GM19372 (cell line): ENCODE results near the gene SHC4.
A peak's percentile ranks its signal among the peaks of the same experiment; 100 is the strongest.

Experiments
- ATAC-seq: cut with Tn5 transposase; IDR thresholded peaks from one replicate; pipeline ENCODE4 v1.9.1; 2021; ENCODE audit warnings: mild to moderate bottlenecking, low read depth, moderate library complexity; ENCODE audit not compliant: unreplicated experiment

SHC4 gene, protein sequence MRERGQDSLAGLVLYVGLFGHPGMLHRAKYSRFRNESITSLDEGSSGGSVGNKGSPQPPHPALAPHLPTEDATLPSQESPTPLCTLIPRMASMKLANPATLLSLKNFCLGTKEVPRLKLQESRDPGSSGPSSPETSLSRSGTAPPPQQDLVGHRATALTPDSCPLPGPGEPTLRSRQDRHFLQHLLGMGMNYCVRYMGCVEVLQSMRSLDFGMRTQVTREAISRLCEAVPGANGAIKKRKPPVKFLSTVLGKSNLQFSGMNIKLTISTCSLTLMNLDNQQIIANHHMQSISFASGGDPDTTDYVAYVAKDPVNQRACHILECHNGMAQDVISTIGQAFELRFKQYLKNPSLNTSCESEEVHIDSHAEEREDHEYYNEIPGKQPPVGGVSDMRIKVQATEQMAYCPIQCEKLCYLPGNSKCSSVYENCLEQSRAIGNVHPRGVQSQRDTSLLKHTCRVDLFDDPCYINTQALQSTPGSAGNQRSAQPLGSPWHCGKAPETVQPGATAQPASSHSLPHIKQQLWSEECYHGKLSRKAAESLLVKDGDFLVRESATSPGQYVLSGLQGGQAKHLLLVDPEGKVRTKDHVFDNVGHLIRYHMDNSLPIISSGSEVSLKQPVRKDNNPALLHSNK

DNA sequence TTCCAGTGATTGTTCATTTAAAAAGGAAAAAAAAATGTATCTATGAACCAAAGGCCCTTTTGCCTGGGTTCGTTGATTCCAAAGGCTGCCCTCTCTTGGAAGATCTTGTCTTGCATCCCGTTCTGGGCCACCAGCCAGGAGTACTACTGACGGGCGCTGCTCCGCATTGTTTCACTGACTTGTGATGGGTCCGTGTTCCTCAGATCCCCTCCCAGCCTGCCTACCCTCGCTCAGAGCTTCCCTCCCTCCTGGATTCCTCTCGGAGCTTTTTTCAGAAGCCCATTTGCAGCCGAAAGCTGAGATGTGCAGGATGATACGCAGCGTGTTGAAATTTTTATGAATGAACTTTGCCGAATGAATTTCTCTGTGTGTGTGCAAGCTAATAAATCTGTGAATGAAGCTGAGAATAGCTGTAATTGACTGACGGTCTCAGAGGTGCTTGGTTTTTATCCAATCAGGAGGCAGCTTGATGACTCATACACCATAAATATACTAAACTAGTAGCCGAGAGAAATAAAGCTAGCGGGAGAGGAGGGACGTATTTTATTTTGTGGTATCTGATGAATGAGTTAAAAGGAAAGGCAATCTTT is at the start of gene SHC4:
Gene SHC4, minus strand, starts transcription at position 396 of the 590 bp plus-strand sequence. CDS start 904 bp downstream, outside the sequence.
- ATAC-seq = peak; percentile 43

DNA sequence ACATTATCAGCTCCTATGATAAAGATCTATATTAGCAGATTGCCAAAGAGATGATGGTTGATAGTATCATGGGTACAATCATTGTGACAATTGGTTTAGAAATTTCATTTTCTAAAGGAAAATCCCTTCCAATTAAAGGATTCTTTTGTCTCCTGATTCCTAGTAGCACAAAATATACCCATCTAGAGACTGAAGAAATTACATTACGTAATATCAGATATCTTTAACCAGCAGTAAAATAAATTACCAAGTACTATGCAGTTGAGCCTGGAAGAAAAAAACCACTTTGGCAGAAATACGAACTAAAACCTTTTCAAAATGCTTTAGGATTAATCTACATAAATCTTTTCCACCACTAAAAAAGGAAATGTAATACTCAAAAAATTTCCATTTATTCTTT is 35.6 kb upstream of the SHC4 start:
- ATAC-seq = no peak

DNA sequence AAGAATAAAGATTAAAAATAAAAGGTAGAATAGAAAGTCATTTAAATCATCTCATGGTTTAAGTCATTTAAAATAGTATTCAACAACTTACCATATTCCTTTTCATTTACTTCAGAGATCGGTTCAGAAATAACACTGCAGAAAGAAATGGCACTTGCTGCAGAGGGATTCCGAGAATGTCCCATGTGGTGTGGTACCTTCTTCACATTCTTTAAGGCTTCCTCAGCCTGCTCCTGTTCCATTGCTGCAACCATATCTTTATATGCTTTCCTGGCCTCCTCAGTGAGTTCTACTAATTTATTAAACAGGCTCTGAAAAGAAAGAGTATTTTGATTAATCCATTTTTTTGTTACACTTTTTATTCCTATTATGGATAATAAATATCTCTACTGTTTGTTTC is 32.6 kb upstream of the SHC4 start:
- ATAC-seq = no peak

DNA sequence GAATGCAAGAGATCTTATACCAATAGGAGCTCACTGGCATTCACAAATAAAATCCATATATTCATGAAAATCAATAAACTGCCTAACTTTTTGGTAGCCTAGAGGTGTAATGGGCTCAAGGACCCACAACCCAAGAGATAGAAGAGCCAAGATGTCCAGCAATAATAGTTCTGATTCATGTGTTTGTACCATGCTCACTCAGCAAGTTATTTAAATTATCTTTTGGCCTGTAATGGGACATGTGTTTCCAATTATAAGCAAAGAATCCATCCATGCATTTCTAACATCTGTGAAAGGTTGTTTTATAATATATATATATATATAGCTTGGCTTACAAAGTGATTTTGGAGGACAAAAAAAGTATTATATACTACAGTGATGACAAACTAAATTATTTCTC is 29.7 kb upstream of the SHC4 start:
- ATAC-seq = no peak

DNA sequence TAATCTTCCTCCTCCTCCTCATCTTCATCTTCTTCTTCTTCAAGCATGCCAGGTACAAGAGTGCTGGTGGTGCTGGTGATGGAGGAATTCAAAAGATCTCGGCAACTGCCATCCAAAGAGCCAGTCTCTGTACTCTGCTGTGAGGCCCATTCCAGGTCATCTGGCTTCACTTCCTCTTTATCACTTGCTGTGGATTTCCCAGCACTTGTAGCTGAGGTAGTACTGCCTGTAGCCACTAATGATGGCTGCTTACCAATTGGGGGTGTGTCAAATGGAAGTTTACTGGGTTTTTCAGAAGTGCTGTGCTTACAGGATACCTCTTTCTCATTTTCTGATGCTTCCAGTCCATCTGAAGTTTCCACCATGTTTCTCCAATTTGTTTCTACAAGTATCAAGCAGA is 28.8 kb upstream of the SHC4 start:
- ATAC-seq = peak; percentile 92

DNA sequence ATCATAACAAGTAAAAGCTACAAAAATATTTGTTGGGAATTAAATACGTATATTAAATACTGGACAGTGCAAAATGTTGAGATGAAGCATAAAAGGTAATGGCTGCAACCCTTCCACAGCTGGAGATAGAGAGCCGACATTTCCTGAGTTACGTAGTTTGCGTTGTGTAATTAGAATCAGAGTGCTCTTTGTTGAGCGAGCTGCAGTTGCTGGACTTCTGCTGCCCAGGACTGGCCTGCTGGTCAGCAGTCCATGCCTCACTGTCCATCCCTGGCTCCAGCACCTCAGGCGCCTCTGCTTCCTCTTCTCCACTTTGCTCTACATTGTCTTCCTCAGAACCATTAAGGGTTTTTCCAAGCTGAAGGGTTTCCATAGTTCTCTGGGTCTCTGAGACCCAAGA is 28.4 kb upstream of the SHC4 start:
- peak; percentile 24 for ATAC-seq

DNA sequence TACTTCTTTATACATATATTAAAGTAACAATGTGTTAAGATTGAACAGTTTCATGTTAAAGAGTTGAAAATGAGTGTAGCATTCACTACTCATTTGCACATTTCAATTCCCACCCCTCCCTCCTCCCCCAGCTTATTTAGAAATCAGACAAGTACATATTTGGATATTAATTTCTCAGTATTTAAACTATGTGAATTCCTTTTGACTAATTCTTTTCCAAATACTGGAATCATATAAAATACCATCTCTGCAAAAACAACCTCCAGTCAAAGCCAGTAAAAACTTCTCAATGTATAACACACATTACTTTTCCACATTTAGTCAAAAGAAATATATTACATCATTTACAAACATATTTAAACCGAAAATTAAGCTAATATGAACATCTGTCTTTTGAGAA is 25.5 kb upstream of the SHC4 start:
- no peak for ATAC-seq

DNA sequence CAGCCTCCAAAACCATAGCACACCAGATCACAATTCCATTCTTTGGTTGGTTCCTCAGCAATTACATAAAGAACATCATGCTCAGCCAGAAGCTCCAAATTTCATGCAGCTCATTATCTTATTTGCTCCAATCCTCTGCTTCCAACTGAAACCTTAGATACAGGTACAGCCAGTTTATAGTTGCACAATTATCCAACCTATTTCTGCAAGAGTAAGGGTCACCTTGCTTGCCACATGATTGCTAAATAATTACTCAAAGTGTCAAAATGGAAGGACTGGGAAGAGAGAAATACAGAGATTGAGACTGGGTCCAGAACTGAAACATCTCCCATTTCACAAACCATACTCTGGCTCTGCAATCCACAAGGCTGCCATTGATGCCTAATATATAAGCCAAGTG is 23.4 kb upstream of the SHC4 start:
- ATAC-seq = no peak

DNA sequence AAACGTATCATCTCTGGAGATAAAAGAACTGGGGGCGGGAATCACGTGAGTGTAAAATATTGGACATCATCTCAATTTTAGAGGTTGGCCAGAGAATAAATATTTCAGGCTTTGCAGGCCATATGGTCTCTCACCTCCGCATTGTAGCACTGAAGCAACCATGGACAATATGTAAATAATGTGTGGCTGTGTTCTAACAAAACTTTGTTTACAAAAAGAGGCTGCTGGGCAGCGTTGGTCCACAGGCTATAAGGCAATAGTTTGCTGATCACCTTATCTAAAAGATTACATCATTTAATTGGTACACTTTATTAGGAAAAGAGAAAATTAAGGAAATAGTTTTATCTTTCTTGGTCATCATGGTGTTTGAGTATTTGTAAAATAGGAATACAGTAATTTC is 22.5 kb upstream of the SHC4 start:
- no peak for ATAC-seq

DNA sequence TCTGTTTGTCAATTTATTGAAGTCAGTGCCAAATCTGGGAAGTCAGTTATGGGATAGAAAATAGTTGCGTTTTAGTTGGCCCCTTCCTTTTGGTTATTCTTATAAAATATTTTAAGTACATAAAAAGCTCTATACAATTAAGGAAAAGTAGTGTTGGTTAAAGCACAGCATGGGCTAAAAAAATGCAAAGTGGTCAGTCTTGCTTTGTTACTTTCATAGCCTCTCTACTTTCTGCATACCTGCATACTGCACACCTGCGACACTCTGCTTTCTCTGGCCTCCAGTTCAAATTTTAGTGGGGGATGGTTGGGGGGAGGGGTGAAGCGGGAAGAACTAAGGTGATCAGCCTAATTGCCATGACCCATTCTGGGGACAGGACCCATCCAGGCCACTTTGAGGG is 21.8 kb upstream of the SHC4 start:
- ATAC-seq = no peak

DNA sequence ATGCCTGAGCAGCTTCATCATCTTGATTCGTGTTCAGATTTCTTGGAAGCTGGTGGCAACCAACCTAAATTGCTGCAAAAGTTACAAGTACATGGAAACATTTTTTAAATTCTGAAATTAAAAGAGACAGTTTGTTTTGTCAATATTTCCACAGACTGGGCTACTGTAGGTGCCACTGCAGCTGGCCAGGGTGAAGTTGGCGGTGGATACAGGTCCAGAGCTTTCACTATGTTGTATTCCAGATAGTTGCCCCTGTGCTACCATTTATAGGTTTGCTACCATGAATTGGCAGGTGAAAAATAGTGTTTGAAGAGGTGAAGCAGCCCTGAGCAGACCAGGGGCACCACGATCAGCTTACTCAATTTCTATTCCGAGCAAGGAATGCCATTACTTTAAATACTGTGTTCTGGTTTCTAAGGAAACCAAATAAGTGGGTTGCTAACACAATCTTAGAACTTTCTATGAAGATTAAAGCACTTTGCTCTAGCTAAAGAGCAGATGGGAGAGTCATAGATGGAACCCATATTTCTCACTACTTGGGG is 21.2 kb upstream of the SHC4 start:
- no peak for ATAC-seq

DNA sequence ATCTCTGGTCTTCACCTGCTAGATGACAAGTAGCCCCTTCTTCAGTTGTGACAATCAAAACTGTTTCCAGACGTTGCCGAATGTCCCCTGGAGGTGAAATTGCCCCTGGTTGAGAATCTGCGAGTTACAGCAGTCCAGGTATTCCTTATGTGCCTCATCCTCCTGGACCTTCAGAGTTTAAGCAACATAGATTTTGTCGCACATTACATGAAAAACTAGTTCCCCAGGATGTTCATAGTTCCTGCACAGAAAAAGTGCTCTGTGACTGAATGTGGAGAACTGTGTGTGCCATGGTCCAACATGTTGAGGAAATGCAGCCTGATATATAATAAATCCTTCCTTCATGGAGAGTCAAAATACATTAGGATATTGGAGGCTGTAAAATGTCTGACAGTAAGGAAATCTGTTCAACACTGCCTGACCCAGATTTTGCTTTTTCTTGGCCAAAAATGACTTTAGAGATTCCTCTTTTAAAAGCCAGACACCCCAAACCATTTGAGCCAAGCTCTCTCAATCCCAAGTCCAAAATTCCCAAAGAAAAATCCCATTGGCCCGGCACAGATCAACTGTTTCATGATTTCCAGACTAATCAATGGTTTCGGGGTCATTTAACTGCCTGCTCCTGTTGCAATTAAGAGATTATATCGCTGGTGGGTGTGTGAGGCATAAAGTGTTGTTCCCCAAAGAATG is 20.4 kb upstream of the SHC4 start:
- ATAC-seq = no peak

DNA sequence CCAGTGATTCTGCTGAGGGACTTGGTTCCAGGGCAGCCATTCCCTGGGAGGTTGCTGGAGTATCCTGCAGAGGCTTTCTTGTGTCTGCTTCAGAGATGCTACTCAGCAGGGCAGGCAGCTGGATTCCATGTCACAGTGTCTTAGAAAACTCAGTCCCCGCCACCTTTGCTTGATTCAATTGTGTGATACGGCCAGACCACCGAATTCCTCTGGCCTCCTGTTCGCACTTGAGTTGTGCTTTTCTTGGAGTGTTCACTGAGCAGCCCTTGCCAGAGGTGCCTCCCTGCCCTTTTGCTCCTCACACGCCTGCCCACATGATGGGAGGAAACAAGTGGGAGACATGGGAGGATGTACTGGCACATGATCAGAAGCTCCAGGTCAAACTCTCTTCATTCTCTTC is 19.6 kb upstream of the SHC4 start:
- no peak for ATAC-seq

DNA sequence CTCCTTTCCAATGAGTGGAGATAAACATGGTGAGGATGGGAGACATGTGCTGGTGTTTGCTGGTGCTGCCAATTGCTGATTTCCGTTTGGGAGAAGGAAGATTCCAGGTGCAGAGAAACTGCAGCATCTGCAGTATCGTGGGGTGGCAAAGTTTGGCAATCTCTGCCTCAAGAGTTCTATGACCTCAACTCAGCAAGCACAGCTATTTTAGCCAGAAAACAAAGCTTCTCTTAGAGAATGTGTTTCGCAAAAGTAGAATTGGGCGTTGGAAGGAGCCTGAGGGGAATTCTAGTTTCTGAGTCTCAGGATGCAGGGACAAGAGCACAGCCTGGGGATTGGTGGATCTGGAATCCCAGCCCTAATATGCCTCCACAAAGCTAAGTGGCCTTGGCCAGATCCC is 18.2 kb upstream of the SHC4 start:
- ATAC-seq = no peak

DNA sequence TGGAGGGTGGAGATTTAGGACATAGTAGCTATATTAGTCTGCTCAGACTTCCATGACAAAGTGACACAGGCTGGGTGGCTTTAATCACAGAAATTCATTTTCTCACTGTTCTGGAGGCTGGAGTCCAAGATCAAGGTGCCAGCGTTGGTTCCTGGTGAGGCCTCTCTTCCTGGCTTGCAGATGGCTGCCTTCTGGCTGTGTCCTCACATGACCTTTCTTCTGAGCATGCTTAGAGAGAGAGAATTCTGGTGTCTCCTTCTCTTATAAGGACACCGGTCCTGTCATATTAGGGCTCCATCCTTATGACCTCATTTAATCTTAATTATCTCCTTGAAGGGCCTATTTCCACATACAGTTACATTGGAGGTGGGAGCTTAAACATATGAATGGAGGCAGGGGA is 14.9 kb upstream of the SHC4 start:
- ATAC-seq = no peak

DNA sequence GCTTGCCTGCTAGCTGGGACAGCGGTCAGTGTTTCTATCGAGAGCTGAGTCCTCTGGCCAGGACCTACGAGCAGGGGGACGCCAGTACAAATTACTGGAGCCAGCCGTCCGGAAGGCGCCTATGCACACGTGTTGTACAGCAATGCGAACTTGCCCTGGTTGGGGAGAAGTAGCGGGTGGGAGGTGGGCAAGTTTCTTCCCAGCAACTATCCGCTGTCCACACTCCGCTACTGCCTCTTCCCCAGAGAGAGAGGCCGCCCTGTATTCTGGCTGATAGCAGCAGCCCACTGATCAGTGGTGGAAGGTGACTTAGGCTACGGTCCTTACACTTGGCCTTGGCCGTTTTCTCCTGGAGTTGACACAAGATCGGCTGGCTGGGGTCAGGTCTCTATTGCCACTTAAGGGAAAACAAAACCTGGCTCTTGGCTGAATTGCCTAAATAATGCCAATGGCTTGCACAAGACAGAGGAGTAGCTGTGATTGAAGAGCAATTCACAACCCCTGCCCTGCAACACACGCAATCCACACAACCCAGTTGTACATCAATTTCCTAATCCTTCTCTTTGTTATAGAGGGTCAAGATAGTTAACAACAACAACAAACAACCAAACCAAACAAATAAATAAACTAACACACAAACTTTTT is 12.8 kb upstream of the SHC4 start:
- ATAC-seq = no peak

DNA sequence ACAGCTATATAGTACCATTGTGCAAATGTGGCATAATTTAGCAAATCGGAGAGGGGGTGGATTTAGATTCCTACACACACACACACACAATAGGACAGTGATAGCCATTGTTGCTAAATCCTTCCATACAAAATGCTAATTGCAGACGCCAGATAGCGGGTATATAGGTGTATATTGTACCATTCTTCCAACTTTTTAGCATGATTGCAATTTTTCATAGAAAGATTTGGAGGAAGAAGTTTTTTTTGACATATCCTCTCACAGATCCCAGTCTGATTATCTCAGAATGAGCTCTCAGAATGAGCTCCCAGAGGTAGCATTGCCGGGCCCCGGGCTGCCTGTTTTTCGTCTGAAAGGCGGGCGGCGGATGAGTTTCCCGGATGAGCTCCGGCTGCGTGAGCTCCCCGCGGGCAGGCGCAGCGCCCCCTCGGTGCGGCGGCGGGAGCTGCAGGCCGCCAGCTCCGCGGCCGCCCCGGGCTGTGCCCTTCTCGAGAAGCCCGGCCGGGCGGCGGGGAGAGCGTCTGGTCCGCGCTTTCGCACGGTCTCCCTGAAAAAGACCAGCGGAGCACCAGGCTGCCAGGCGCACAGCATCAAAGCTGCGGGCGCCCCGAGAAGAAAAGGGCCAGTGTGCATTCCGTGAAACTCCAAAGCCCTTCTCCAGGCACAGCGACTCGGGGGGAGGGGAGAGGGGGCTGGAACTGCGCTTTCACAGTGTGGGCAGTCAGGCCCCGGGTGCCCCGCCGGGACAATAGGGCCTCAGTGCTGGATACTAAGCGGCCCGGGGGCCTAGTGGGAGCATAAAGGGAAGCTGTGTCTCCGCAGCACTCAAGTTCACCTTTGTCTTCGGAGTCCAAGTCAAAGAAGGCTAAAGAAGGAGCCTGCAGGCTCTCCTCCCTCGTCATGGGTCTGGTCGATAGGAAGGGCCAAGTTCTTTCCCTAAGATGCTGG is 12.0 kb upstream of the SHC4 start:
- ATAC-seq = peak; percentile 98

DNA sequence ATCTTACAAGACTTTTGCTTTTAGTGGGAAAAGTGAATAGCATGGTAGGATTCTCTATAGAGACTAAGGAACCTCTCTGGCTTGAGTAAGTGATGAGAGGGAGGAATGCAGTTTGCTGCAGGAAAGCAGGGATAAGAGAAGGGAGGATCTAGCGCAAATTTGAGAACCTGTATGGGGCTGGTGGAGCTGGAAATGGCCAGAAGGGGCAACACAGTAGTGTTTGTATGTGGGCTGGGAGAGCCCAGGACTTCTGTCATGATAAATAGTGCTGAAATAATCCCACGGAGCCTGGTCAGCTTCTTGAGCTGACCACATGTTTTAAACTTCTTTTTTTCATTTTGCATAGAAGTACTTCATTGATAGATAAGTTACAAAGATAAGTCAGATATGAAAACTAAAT is 11.2 kb upstream of the SHC4 start:
- no peak for ATAC-seq

DNA sequence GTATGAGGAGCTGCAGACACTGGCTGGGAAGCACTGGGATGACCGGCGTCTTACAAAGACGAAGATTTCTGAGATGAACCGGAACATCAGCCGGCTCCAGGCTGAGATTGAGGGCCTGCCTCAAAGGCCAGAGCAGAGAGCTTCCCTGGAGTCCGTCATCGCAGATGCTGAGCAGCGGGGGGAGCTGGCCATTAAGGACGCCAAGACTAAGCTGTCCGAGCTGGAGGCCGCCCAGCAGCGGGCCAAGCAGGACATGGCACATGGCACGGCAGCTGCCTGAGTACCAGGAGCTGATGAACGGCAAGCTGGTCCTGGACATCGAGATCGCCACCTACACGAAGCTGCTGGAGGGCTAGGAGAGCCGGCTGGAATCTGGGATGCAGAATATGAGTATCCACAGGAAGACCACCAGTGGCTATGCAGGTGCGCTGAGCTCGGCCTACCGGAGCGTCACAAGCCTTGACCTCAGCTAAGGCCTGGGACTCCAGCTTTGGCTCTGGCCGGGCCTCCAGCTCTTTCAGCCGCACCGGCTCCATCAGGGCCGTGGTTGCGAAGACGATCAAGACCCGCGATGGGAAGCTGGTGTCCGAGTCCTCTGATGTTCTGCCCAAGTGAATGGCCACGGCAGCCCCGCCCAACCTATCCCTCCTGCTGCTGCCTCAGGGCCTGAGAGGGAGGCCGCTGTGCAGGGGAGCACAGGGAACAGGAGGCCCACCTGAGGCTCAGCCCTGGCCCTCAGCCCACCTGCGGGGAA is 9.2 kb upstream of the SHC4 start:
- no peak for ATAC-seq
